OCI-LY1 (cell line): ENCODE results near the gene PKNOX2.

ENCODE experiments used
- EZH2 ChIP-seq: fragments of 200-600 bp; sonication (generic), shearing (Covaris generic); IDR thresholded peaks from 2 replicates; pipeline ENCODE4 v1.8.0; 2017; ENCODE audit warnings: borderline replicate concordance, mixed run types, mild to moderate bottlenecking, antibody characterized with exemption, low read length, moderate library complexity, mixed read lengths
- TF ChIP-seq, protein P1 (sequence below): fragments of 200-600 bp; sonication (generic), shearing (Covaris generic); IDR thresholded peaks from 2 replicates; pipeline ENCODE4 v1.5.1; 2017; ENCODE audit warnings: mild to moderate bottlenecking, antibody characterized with exemption, low read length, moderate library complexity, mixed read lengths

DNA sequence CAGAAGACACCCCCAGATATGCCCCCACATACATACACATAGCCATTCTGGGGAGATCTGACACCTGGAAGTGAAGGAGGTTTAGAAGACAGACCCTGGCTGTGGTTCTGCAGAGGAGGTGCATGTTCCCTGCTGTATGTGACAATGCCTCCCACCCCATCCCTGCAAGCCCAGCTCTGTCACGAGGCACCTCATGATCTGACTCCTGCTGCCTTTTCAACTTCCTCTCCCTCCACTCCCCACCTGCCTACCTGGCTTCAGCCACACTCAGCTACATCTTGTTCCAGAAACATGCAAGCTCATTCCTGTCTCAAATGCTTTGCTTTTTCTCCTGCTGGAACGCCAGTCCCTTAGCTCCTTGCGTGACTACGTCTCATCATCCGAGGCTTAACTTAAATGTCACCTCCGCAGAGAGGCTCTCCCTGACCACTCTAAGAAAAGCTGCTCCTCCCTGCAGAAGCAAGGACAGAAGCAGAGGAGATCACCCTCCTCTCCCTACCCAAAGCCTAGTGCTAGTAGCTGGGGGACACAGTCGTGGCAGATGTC lies 217.0 kb downstream of the PKNOX2 start:
- TF ChIP-seq, protein P1, sequence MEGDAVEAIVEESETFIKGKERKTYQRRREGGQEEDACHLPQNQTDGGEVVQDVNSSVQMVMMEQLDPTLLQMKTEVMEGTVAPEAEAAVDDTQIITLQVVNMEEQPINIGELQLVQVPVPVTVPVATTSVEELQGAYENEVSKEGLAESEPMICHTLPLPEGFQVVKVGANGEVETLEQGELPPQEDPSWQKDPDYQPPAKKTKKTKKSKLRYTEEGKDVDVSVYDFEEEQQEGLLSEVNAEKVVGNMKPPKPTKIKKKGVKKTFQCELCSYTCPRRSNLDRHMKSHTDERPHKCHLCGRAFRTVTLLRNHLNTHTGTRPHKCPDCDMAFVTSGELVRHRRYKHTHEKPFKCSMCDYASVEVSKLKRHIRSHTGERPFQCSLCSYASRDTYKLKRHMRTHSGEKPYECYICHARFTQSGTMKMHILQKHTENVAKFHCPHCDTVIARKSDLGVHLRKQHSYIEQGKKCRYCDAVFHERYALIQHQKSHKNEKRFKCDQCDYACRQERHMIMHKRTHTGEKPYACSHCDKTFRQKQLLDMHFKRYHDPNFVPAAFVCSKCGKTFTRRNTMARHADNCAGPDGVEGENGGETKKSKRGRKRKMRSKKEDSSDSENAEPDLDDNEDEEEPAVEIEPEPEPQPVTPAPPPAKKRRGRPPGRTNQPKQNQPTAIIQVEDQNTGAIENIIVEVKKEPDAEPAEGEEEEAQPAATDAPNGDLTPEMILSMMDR: no peak
- TF ChIP-seq EZH2: no peak
